GM18508 (cell line): ENCODE measurements around the gene LCE3A.
"Not testable (repeated sequence)": the region's sequence is repeated elsewhere in the genome, so short reads cannot be mapped to it uniquely, and the experiment has no call there.

Experiments
- ATAC-seq: cut with Tn5 transposase; IDR thresholded peaks from one replicate; pipeline ENCODE4 v1.9.1; 2021; ENCODE audit warnings: moderate number of reproducible peaks; ENCODE audit not compliant: insufficient read depth, unreplicated experiment

Gene LCE3A

GRCh38 chr1:152622803-152623202 is at the start of gene LCE3A:
Gene LCE3A, minus strand, starts transcription at chr1:152623103. Its CDS starts 0 bp downstream, at chr1:152623103.
- no peak for ATAC-seq

GRCh38 chr1:152667648-152668047 is 44.7 kb upstream of the LCE3A start:
- no peak for ATAC-seq

- not testable (repeated sequence) for ATAC-seq
These were observed 43.3 kb upstream of the LCE3A start for GRCh38 chr1:152666171-152666570.

GRCh38 chr1:152663098-152663497 is 40.2 kb upstream of the LCE3A start, which contains the start of gene LCE2D:
Gene LCE2D, plus strand, starts transcription at chr1:152663380. Its CDS starts 726 bp downstream, at chr1:152664106.
- no peak for ATAC-seq

GRCh38 chr1:152658649-152659048 is 35.7 kb upstream of the LCE3A start:
- no peak for ATAC-seq

GRCh38 chr1:152657677-152658076 is 34.8 kb upstream of the LCE3A start:
- ATAC-seq = no peak

- no peak for ATAC-seq
These were observed 33.6 kb upstream of the LCE3A start for GRCh38 chr1:152656459-152656858.

- no peak for ATAC-seq
These were observed 31.2 kb upstream of the LCE3A start for GRCh38 chr1:152654110-152654509.

GRCh38 chr1:152646656-152647055 is 23.8 kb upstream of the LCE3A start:
- ATAC-seq = no peak

- ATAC-seq = no peak
These were observed 22.2 kb upstream of the LCE3A start for GRCh38 chr1:152645146-152645545.

- ATAC-seq = no peak
These were observed 21.0 kb upstream of the LCE3A start for GRCh38 chr1:152643945-152644344.

GRCh38 chr1:152640351-152640750 is 17.4 kb upstream of the LCE3A start:
- ATAC-seq = no peak

GRCh38 chr1:152630596-152630995 is 7.7 kb upstream of the LCE3A start:
- no peak for ATAC-seq

- ATAC-seq = no peak
These were observed 3.8 kb upstream of the LCE3A start for GRCh38 chr1:152626744-152627143.

- no peak for ATAC-seq
These were observed 421 bp upstream of the LCE3A start for GRCh38 chr1:152623203-152623844.

GRCh38 chr1:152621993-152622392 is 910 bp downstream of the LCE3A start:
- no peak for ATAC-seq

- no peak for ATAC-seq
These were observed 9.4 kb downstream of the LCE3A start, which contains the start of gene LCE3B for GRCh38 chr1:152613511-152613910. Gene LCE3B, plus strand, starts transcription at chr1:152613811. Its CDS starts 0 bp downstream, at chr1:152613811.

GRCh38 chr1:152599934-152600333 is 23.0 kb downstream of the LCE3A start, which contains the start of gene LCE3C:
Gene LCE3C, plus strand, starts transcription at chr1:152600234. Its CDS starts 498 bp downstream, at chr1:152600732.
- ATAC-seq = no peak

- ATAC-seq = no peak
These were observed 25.9 kb downstream of the LCE3A start for GRCh38 chr1:152596986-152597385.

GRCh38 chr1:152585586-152585985 is 37.3 kb downstream of the LCE3A start:
- no peak for ATAC-seq

- ATAC-seq = no peak
These were observed 40.3 kb downstream of the LCE3A start for GRCh38 chr1:152582647-152583046.

- no peak for ATAC-seq
These were observed 42.5 kb downstream of the LCE3A start, which contains the start of gene LCE3D for GRCh38 chr1:152580433-152580832. Gene LCE3D, minus strand, starts transcription at chr1:152580516. Its CDS starts 580 bp downstream, at chr1:152579936.
